ENCODE measurements around the gene GSG1L.

The GSG1L gene

DNA sequence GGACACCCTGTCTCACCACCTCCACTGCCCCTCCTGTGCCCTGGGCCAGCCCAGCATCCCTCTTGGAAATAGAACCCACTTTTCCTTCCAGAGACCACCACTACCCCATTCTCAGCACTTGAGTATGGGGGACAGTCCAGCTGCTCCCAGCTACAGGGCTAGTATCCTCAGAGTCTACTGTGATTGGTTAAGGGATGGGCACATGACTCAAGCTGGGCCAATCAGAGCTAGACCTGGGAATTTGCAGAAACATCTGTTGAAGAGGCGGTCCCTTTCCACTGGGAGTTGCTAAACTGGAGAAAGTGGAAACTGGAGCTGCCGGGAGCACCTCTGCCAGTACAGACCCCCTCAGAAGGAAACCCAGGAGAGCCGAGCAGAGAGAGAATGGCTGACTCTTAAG, 156.6 kb downstream of the GSG1L start:
- DNase-seq (ENCODE audit: low read depth in 2 of 2), result peak in 1 of 2 donors; percentile 5
- no peak overlapping the region for H3K4me3 ChIP-seq (replicated peaks in 1 of 2; ENCODE audit: low read depth in 2 of 2, low read length in 2 of 2)
- no peak for TF ChIP-seq CTCF (IDR thresholded peaks at IDR 0.05; ENCODE audit: low read depth, low read length)

- TF ChIP-seq CTCF (IDR thresholded peaks at IDR 0.05; ENCODE audit: low read depth, low read length), result no peak
- no peak for DNase-seq (ENCODE audit: low read depth in 2 of 2)
Measured at GRCh38 chr16:27903046-27903655, 160.4 kb downstream of the GSG1L start.

DNA sequence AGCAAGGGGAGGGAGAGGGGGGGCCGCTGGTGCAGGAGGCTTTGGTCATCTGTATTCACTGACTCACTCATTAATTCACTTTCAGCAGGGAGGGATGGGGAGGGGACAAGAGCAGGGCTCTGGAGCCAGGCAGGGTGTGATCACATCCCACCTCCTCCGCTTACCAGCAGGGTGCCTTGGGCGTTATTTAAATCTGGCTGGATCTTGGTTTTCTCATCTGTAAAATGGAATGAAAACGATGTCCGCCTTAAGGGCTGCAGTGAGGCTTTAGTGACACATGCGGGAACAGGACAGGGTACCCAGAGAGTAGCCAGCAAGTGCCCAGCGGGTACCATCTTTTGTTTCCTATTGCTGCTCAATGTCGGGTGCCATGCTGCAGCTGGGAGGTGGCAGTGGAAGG, 161.0 kb downstream of the GSG1L start:
- H3K4me3 ChIP-seq (replicated peaks in 1 of 2; ENCODE audit: low read depth in 2 of 2, low read length in 2 of 2), result no peak overlapping the region
- no peak for DNase-seq (ENCODE audit: low read depth in 2 of 2)
- no peak for TF ChIP-seq CTCF (IDR thresholded peaks at IDR 0.05; ENCODE audit: low read depth, low read length)

More at GRCh38 chr16:27903046-27903655, 160.4 kb downstream of the GSG1L start:
- H3K4me3 ChIP-seq (replicated peaks in 1 of 2; ENCODE audit: low read depth in 2 of 2, low read length in 2 of 2), result no peak overlapping the region

DNA sequence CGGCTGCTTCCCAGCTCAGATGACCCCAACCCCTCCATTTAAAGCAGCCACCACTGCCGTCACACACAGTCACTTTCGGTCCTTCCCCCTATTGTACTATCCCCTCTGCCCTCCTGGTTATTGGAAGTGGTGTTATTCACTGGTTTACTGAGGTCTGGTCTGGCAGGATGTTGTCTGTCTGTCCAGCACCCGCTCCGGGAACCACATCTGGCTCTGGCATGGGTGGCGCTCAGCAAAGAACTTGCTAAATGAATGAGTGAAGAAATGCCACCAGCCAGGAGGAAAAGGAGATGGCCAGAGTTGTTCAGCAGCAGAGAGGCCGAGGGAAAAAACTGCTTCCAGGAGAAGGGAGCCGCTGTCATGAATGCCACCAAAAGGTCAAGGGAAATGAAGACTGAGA, 161.6 kb downstream of the GSG1L start:
- no peak overlapping the region for H3K4me3 ChIP-seq (replicated peaks in 1 of 2; ENCODE audit: low read depth in 2 of 2, low read length in 2 of 2)
- no peak for TF ChIP-seq CTCF (IDR thresholded peaks at IDR 0.05; ENCODE audit: low read depth, low read length)
- no peak for DNase-seq (ENCODE audit: low read depth in 2 of 2)

DNA sequence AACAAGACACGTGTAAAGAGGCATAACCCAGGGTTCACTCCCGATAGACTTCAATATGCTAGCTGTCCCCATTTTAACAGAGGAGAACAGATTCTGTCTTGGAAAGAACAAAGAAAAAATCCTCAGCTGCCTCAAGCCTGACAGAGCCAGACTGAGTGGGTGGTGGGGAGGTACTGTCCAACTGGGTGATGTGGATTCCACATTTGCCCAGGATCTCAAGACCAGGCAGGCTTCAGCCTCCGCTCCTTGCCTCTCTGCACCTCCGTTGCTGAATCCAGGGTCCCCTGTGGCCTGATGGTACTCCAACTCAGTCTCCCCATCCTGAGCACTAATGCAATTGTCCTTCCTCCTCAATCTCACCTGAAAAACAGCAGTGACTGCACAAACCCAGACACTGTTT, 163.8 kb downstream of the GSG1L start:
- no peak overlapping the region for H3K4me3 ChIP-seq (replicated peaks in 1 of 2; ENCODE audit: low read depth in 2 of 2, low read length in 2 of 2)
- DNase-seq (ENCODE audit: low read depth in 2 of 2), result no peak
- TF ChIP-seq CTCF (IDR thresholded peaks at IDR 0.05; ENCODE audit: low read depth, low read length), result no peak

DNA sequence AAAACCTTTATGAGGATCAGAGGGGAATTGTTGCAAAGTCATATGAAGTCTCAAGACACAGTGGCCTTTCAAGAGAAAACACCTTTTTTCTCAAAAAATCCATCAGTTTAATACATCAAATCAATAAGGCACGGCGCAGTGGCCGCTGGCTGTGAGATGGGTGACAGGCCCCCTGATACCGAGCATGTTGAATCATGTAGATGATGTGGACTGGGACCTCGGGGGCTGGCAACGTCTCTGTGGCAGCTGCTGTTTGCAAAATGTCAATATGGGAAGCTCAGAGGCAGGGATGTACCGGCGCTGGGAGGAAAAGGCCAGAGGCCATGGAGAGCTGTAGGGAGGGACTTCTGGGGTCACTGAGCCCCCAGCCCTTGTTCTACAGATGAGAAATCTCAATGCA, 169.1 kb downstream of the GSG1L start:
- TF ChIP-seq CTCF (IDR thresholded peaks at IDR 0.05; ENCODE audit: low read depth, low read length), result no peak
- H3K4me3 ChIP-seq (replicated peaks in 1 of 2; ENCODE audit: low read depth in 2 of 2, low read length in 2 of 2), result no peak overlapping the region
- DNase-seq (ENCODE audit: low read depth in 2 of 2), result no peak

DNA sequence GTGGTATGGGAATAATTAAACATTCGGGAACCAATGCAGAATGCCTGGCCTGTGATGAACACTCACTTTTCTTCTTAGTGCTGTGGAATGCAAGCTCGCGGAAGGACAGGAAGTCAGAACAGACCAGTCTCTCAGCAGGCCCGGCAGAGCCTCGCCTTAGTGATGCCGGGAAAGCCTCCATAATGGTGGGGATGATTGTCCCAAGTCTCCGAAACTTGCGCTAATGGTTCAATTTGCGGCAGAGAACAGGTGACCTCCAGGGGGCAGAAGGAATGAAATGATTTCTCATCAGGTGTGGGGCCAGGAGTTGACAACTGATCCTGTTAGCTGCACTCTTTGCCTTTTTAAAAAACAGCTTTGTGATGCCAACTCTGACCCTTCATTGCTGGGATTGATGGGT, 170.6 kb downstream of the GSG1L start:
- no peak for DNase-seq (ENCODE audit: low read depth in 2 of 2)
- H3K4me3 ChIP-seq (replicated peaks in 1 of 2; ENCODE audit: low read depth in 2 of 2, low read length in 2 of 2), result no peak overlapping the region
- TF ChIP-seq CTCF (IDR thresholded peaks at IDR 0.05; ENCODE audit: low read depth, low read length), result peak; percentile 8
